OCI-LY1 (cell line): Measurements from ENCODE around the gene XYLT2.

Experiments used
- H2AFZ ChIP-seq: fragments of 200-600 bp; sonication (generic), shearing (Covaris generic); 2 replicates; pipeline ENCODE4 v1.6.0; 2014; ENCODE audit warnings: antibody characterized with exemption, mild to moderate bottlenecking, low read length
- H3F3A ChIP-seq: fragments of 200-600 bp; sonication (generic), shearing (Covaris generic); 2 replicates; pipeline ENCODE4 v1.6.0; 2014; ENCODE audit warnings: mild to moderate bottlenecking, antibody characterized with exemption, low read length, moderate library complexity; ENCODE audit not compliant: insufficient read depth
- H3K27ac ChIP-seq: fragments of 200-600 bp; sonication (generic); 2 replicates; pipeline ENCODE4 v1.5.1; 2014; ENCODE audit warnings: low read length, mixed run types, mild to moderate bottlenecking, low read depth; ENCODE audit not compliant: poor library complexity, severe bottlenecking
- H3K27me3 ChIP-seq: fragments of 200-600 bp; sonication (generic); 2 replicates; pipeline ENCODE4 v1.6.0; 2014; ENCODE audit warnings: antibody characterized with exemption, mild to moderate bottlenecking, low read length, moderate library complexity; ENCODE audit not compliant: insufficient read depth
- H3K36me3 ChIP-seq: fragments of 200-600 bp; sonication (generic); 2 replicates; pipeline ENCODE4 v1.6.1; 2014; ENCODE audit warnings: mild to moderate bottlenecking, antibody characterized with exemption, low read length, moderate library complexity, mixed read lengths; ENCODE audit not compliant: insufficient read depth
- H3K4me1 ChIP-seq: fragments of 200-600 bp; sonication (generic); 2 replicates; pipeline ENCODE4 v1.5.1; 2014; ENCODE audit warnings: mild to moderate bottlenecking, low read length, moderate library complexity; ENCODE audit not compliant: insufficient read depth, severe bottlenecking
- H3K4me2 ChIP-seq: fragments of 200-600 bp; sonication (generic), shearing (Covaris generic); 2 replicates; pipeline ENCODE4 v1.6.1; 2014; ENCODE audit warnings: low read length
- H3K4me3 ChIP-seq: fragments of 200-600 bp; sonication (generic); 2 replicates; pipeline ENCODE4 v1.5.1; 2014; ENCODE audit warnings: low read length, low read depth, mild to moderate bottlenecking, mixed read lengths; ENCODE audit not compliant: poor library complexity, severe bottlenecking
- H3K79me2 ChIP-seq: fragments of 200-600 bp; shearing (Covaris generic); 2 replicates; pipeline ENCODE4 v1.6.1; 2016; ENCODE audit warnings: mixed run types, low read length, mixed read lengths; ENCODE audit not compliant: insufficient read depth
- H3K9ac ChIP-seq: fragments of 200-600 bp; sonication (generic), shearing (Covaris generic); 2 replicates; pipeline ENCODE4 v1.6.1; 2014; ENCODE audit warnings: mild to moderate bottlenecking, low read length, mixed read lengths
- H3K9me2 ChIP-seq: fragments of 200-600 bp; sonication (generic), shearing (Covaris generic); 2 replicates; pipeline ENCODE4 v1.6.1; 2014; ENCODE audit warnings: low read depth, mild to moderate bottlenecking, low read length, mixed read lengths
- H3K9me3 ChIP-seq: fragments of 200-600 bp; shearing (Covaris generic); 2 replicates; pipeline ENCODE4 v1.6.1; 2014; ENCODE audit warnings: low read length, mixed read lengths
- H4K20me1 ChIP-seq: fragments of 200-600 bp; sonication (generic), shearing (Covaris generic); 2 replicates; pipeline ENCODE4 v1.6.0; 2016; ENCODE audit warnings: mild to moderate bottlenecking, low read length; ENCODE audit not compliant: insufficient read depth
- EZH2 ChIP-seq: fragments of 200-600 bp; sonication (generic), shearing (Covaris generic); IDR thresholded peaks from 2 replicates; pipeline ENCODE4 v1.8.0; 2017; ENCODE audit warnings: borderline replicate concordance, mixed run types, mild to moderate bottlenecking, antibody characterized with exemption, low read length, moderate library complexity, mixed read lengths
- TF ChIP-seq, protein P1 (sequence below): fragments of 200-600 bp; sonication (generic), shearing (Covaris generic); IDR thresholded peaks from 2 replicates; pipeline ENCODE4 v1.5.1; 2017; ENCODE audit warnings: mild to moderate bottlenecking, antibody characterized with exemption, low read length, moderate library complexity, mixed read lengths

Gene XYLT2

DNA sequence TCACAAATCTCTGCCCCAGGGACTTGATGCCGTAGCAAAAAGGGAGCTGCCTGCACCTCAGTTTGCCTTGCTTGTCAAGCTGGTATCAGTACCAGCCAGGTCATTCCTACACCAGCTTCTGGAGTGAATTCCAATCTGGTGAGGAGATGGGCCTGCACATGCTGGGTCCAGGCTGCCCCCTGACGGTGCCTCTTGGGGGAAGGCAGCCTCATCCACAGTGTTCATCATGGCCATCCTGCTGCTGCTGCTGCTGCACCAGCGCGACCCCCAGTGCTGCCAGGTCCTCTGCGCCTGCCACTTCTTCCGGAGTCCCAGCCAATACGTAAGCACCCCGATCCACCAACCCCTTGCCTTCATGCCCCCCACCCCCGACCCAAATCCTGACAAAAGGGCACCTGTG lies 18.8 kb downstream of the XYLT2 start:
- H3K4me2 ChIP-seq: no peak overlapping the region
- peaks cover 47% of the 10 kb centered on the region for H3K36me3 ChIP-seq
- H3K27me3 ChIP-seq: no peaks in the 10 kb centered on the region

DNA sequence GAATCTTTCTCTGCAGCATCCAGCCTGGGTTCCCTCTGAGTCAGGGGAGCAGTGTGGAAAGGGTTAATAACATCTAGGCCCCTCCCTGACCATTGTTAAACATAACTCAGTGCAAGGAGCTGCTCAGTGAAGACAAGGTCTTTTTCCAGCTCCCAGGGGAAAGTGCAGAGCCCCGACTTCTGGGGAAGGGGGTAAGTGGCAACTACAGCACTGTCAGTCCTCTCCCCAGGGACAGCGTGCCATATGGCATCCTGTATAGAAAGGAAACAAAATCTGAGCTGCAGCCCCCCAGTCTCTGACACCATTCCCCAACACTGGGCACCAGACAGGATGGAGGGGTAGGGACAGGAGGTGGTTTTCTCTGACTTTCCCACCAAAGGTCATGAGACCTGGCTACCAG lies 19.2 kb downstream of the XYLT2 start:
- H2AFZ ChIP-seq: no peak overlapping the region
- peaks cover 47% of the 10 kb centered on the region for H3K36me3 ChIP-seq
- H3K79me2 ChIP-seq: no peaks in the 10 kb centered on the region
- H3K4me3 ChIP-seq: no peak overlapping the region
- peaks cover 6% of the 10 kb centered on the region for H3K4me1 ChIP-seq
- H3K9me3 ChIP-seq: no peaks in the 10 kb centered on the region
- H3K4me2 ChIP-seq: no peak overlapping the region
- no peaks in the 10 kb centered on the region for H3F3A ChIP-seq
- no peaks in the 10 kb centered on the region for H4K20me1 ChIP-seq
- TF ChIP-seq, protein P1, sequence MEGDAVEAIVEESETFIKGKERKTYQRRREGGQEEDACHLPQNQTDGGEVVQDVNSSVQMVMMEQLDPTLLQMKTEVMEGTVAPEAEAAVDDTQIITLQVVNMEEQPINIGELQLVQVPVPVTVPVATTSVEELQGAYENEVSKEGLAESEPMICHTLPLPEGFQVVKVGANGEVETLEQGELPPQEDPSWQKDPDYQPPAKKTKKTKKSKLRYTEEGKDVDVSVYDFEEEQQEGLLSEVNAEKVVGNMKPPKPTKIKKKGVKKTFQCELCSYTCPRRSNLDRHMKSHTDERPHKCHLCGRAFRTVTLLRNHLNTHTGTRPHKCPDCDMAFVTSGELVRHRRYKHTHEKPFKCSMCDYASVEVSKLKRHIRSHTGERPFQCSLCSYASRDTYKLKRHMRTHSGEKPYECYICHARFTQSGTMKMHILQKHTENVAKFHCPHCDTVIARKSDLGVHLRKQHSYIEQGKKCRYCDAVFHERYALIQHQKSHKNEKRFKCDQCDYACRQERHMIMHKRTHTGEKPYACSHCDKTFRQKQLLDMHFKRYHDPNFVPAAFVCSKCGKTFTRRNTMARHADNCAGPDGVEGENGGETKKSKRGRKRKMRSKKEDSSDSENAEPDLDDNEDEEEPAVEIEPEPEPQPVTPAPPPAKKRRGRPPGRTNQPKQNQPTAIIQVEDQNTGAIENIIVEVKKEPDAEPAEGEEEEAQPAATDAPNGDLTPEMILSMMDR: no peak
- TF ChIP-seq EZH2: no peak
- H3K9ac ChIP-seq: no peak overlapping the region
- no peaks in the 10 kb centered on the region for H3K9me2 ChIP-seq
- no peaks in the 10 kb centered on the region for H3K27me3 ChIP-seq
- no peak overlapping the region for H3K27ac ChIP-seq

More for the DNA sequence above, 18.8 kb downstream of the XYLT2 start:
- Histone ChIP-seq H3K9ac (no peak overlapping the region), H3K9me3 (no peaks in the 10 kb centered on the region), H4K20me1 (no peaks in the 10 kb centered on the region), H3K27ac (no peak overlapping the region), H2AFZ (no peak overlapping the region), H3K4me1 (peaks cover 6% of the 10 kb centered on the region), H3K79me2 (no peaks in the 10 kb centered on the region), H3F3A (no peaks in the 10 kb centered on the region), H3K4me3 (no peak overlapping the region), H3K9me2 (no peaks in the 10 kb centered on the region)
- TF ChIP-seq EZH2: no peak
- TF ChIP-seq, protein P1: no peak

DNA sequence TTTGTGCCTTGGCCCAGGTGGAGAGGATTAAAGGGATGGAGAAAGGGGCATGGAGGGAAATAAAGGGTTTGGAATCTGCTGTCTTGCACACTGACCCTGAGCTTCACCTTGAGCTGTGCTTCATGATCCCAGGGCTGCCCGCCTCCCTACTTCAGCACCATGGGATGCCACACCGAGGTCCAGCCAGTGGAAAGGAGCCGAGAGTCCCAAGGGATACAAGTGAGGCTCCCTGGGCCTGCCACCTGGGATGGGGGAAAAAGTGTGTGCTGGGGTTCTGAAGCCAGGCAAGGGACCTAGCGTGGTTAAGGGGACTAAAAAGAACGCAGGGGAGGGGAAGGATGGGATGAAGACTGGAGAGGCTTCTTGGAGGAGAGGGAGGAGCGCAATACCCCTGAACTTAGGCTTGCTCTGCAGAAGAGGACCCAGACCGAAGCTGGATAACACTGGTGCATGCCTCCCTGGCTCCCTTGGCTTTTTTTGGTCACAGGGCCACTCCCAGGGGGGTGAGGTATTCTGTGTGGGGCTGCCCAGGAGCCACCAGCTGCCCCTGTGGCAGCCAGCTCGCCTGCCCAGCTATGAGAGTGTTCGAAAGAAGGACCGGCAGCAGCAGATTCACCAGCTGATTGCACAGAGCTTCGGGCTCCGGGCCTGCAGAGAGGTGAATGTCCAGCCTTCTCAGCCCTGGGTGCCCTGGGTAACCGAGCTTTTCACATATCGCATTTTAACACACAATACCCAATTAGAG lies 19.9 kb downstream of the XYLT2 start:
- Histone ChIP-seq H3K36me3 (peaks cover 52% of the 10 kb centered on the region), H3K9ac (no peak overlapping the region), H3K79me2 (no peaks in the 10 kb centered on the region), H3K4me1 (peaks cover 6% of the 10 kb centered on the region), H3F3A (no peaks in the 10 kb centered on the region), H3K9me2 (no peaks in the 10 kb centered on the region), H4K20me1 (no peaks in the 10 kb centered on the region), H3K4me3 (no peak overlapping the region), H3K27ac (no peak overlapping the region), H2AFZ (no peak overlapping the region), H3K4me2 (no peak overlapping the region), H3K27me3 (no peaks in the 10 kb centered on the region), H3K9me3 (no peaks in the 10 kb centered on the region)
- TF ChIP-seq, protein P1: no peak
- no peak for TF ChIP-seq EZH2
